Keratinocyte (primary cell): Measurements from ENCODE around the gene TPK1. TPM values are rescaled to one million over a fixed set of nuclear protein-coding genes. Genes with fewer than 3 reads are reported as not detected.

Source experiments
- DNase-seq: peaks from one replicate; pipeline ENCODE4 v3.0.0-alpha.2; 2011; ENCODE audit warnings: low read depth, missing footprints, low spot score
- FAIRE-seq: peaks from 2 replicates; lab custom pipeline; 2011; peaks lifted over from hg19 to GRCh38; lab: Jason Lieb, UNC
- H2AFZ ChIP-seq: 2 replicates; pipeline ENCODE4 v1.6.0; 2012; ENCODE audit warnings: low read length, control low read depth, inconsistent platforms; ENCODE audit not compliant: control insufficient read depth
- H3K27ac ChIP-seq: 2 replicates; pipeline ENCODE4 v1.5.1; 2011; ENCODE audit warnings: low read length; ENCODE audit not compliant: control insufficient read depth, insufficient read depth
- H3K27me3 ChIP-seq: 3 replicates; pipeline ENCODE4 v1.6.0; 2011; ENCODE audit warnings: low read length; ENCODE audit not compliant: control insufficient read depth, insufficient read depth; ENCODE audit errors: extremely low read depth
- H3K36me3 ChIP-seq, 2 experiments: 2 replicates in 1 of 2; 3 replicates in 1 of 2; pipeline ENCODE4 v1.5.1; 2011; ENCODE audit warnings: low read length in 2 of 2, mild to moderate bottlenecking in 1 of 2; ENCODE audit not compliant: control insufficient read depth in 2 of 2, insufficient read depth in 2 of 2; ENCODE audit errors: extremely low read depth in 1 of 2
- H3K4me1 ChIP-seq: 3 replicates; pipeline ENCODE4 v1.5.1; 2011; ENCODE audit warnings: low read length; ENCODE audit not compliant: control insufficient read depth, insufficient read depth; ENCODE audit errors: extremely low read depth
- H3K4me2 ChIP-seq: 3 replicates; pipeline ENCODE4 v1.6.0; 2011; ENCODE audit warnings: low read depth, low read length; ENCODE audit not compliant: control insufficient read depth, insufficient read depth; ENCODE audit errors: extremely low read depth
- H3K4me3 ChIP-seq, 3 experiments: fragments of 200-600 bp in 1 of 3; sonication (generic) in 1 of 3; 2 replicates in 2 of 3; 3 replicates in 1 of 3; pipeline ENCODE4 v1.5.1; 2011 to 2016; ENCODE audit warnings: low read length in 3 of 3, mild to moderate bottlenecking in 3 of 3, control low read depth in 2 of 3, inconsistent platforms in 1 of 3, low read depth in 1 of 3, mixed read lengths in 1 of 3, mixed run types in 1 of 3, moderate library complexity in 1 of 3; ENCODE audit not compliant: control insufficient read depth in 2 of 3, insufficient read depth in 2 of 3; ENCODE audit errors: extremely low read depth in 1 of 3
- H3K79me2 ChIP-seq: 2 replicates; pipeline ENCODE4 v1.6.0; 2012; ENCODE audit warnings: low read length; ENCODE audit not compliant: control insufficient read depth, insufficient read depth
- H3K9ac ChIP-seq: 3 replicates; pipeline ENCODE4 v1.6.0; 2011; ENCODE audit warnings: low read length; ENCODE audit not compliant: control insufficient read depth, insufficient read depth; ENCODE audit errors: extremely low read depth
- H3K9me1 ChIP-seq: 3 replicates; pipeline ENCODE4 v1.6.0; 2011; ENCODE audit warnings: low read length; ENCODE audit not compliant: control insufficient read depth, insufficient read depth; ENCODE audit errors: extremely low read depth
- H3K9me3 ChIP-seq: 2 replicates; pipeline ENCODE4 v1.5.1; 2012; ENCODE audit warnings: low read depth, low read length; ENCODE audit not compliant: control insufficient read depth
- H4K20me1 ChIP-seq: 3 replicates; pipeline ENCODE4 v1.6.0; 2011; ENCODE audit warnings: low read length; ENCODE audit not compliant: control insufficient read depth, insufficient read depth; ENCODE audit errors: extremely low read depth
- CTCF ChIP-seq, 3 experiments: IDR thresholded peaks in 1 of 3; conservative IDR thresholded peaks in 1 of 3; optimal IDR thresholded peaks in 1 of 3; 2 replicates in 2 of 3; 3 replicates in 1 of 3; pipeline versions ENCODE3 to v1.5.1; 2011; ENCODE audit warnings: low read length in 3 of 3, mild to moderate bottlenecking in 3 of 3, moderate library complexity in 2 of 3, control low read depth in 1 of 3, inconsistent platforms in 1 of 3; ENCODE audit not compliant: insufficient read depth in 2 of 3; ENCODE audit errors: extremely low read depth in 1 of 3
- EZH2 ChIP-seq: IDR thresholded peaks from one replicate; pipeline ENCODE4 v1.6.1; 2012; ENCODE audit warnings: inconsistent platforms, mild to moderate bottlenecking, low read length, moderate library complexity
- dilution Hi-C: fragments of 300-500 bp; cut with MboI; formaldehyde crosslinking; loops from one replicate; pipeline ENCODE4 v1.7.0; 2020; ENCODE audit warnings: low sequenced_read_pairs; ENCODE audit not compliant: extremely low pct_ligation_motif_present
- polyA plus RNA-seq, 5 experiments: library from polyadenylated mRNA; depleted of rRNA in 3 of 5; stranded (reverse) in 3 of 5; stranded (forward) in 1 of 5; unstranded in 1 of 5; fragments of >200 nt; gene quantifications; 1 replicate in 1 of 5; 2 replicates in 3 of 5; 3 replicates in 1 of 5; pipeline versions ENCODE4 v1.2.1 to v1.2.3, GENCODE V29; 2011 to 2012; ENCODE audit warnings: missing spikeins in 2 of 5, low read depth in 1 of 5, low replicate concordance in 1 of 5

Gene TPK1
- polyA plus RNA-seq, 1 donor (not counting 4 experiments of a cell fraction or from before 2014, with no cell fraction given) = 1.9 TPM

GRCh38 chr7:144819566-144819965 lies 16.3 kb downstream of the TPK1 start:
- H3K4me1 ChIP-seq = peaks cover 5% of the 10 kb centered on the region
- H3K4me3 ChIP-seq = no peak overlapping the region
- dilution Hi-C loops = no loop called here
- H4K20me1 ChIP-seq = no peaks in the 10 kb centered on the region
- no peak overlapping the region for H3K27ac ChIP-seq
- no peak overlapping the region for H2AFZ ChIP-seq
- DNase-seq (no peak), FAIRE-seq (peak; percentile 32)
- H3K9ac ChIP-seq = no peak overlapping the region
- no peaks in the 10 kb centered on the region for H3K36me3 ChIP-seq
- no peak for TF ChIP-seq EZH2
- TF ChIP-seq CTCF (optimal IDR thresholded peaks at IDR 0.05 in 1 of 3, IDR thresholded peaks at IDR 0.05 in 1 of 3, conservative IDR thresholded peaks at IDR 0.05 in 1 of 3; ENCODE audit: extremely low read depth in 1 of 3, insufficient read depth in 2 of 3, low read length in 3 of 3) = no peak
- H3K9me1 ChIP-seq = no peaks in the 10 kb centered on the region
- no peaks in the 10 kb centered on the region for H3K9me3 ChIP-seq
- no peak overlapping the region for H3K4me2 ChIP-seq
- no peaks in the 10 kb centered on the region for H3K27me3 ChIP-seq
- no peaks in the 10 kb centered on the region for H3K79me2 ChIP-seq

- DNase-seq (no peak), FAIRE-seq (no peak)
- Histone ChIP-seq H3K4me3 (no peak overlapping the region), H2AFZ (no peak overlapping the region), H3K9ac (no peak overlapping the region), H4K20me1 (no peaks in the 10 kb centered on the region), H3K4me1 (no peaks in the 10 kb centered on the region), H3K27ac (no peak overlapping the region), H3K79me2 (no peaks in the 10 kb centered on the region), H3K36me3 (no peaks in the 10 kb centered on the region), H3K9me3 (no peaks in the 10 kb centered on the region), H3K27me3 (no peaks in the 10 kb centered on the region), H3K4me2 (no peak overlapping the region), H3K9me1 (no peaks in the 10 kb centered on the region)
- dilution Hi-C loops = no loop called here
- no peak for TF ChIP-seq CTCF (optimal IDR thresholded peaks at IDR 0.05 in 1 of 3, IDR thresholded peaks at IDR 0.05 in 1 of 3, conservative IDR thresholded peaks at IDR 0.05 in 1 of 3; ENCODE audit: extremely low read depth in 1 of 3, insufficient read depth in 2 of 3, low read length in 3 of 3)
- no peak for TF ChIP-seq EZH2
Measured at GRCh38 chr7:144818511-144818910, 17.3 kb downstream of the TPK1 start.
